Muscle of leg (tissue), 11 donors: Measurements from ENCODE around the gene GBA3. TPM values are rescaled to one million over a fixed set of nuclear protein-coding genes. Genes with fewer than 3 reads are reported as not detected.

ENCODE experiments used
- DNase-seq: peaks from one replicate; pipeline ENCODE4 v3.0.0; 2013
- H3K27ac ChIP-seq: one replicate; pipeline ENCODE4 v1.5.1; 2013; ENCODE audit warnings: mild to moderate bottlenecking, low read length, control low read depth
- H3K27me3 ChIP-seq: one replicate; pipeline ENCODE4 v1.6.1; 2013; ENCODE audit warnings: low read length; ENCODE audit not compliant: control insufficient read depth, insufficient read depth
- H3K36me3 ChIP-seq: one replicate; pipeline ENCODE4 v1.6.1; 2013; ENCODE audit warnings: low read length; ENCODE audit not compliant: control insufficient read depth, insufficient read depth
- H3K4me1 ChIP-seq: one replicate; pipeline ENCODE4 v1.6.1; 2013; ENCODE audit warnings: low read length; ENCODE audit not compliant: control insufficient read depth, insufficient read depth
- H3K4me3 ChIP-seq: one replicate; pipeline ENCODE4 v1.5.1; 2013; ENCODE audit warnings: low read length, control low read depth
- H3K9me3 ChIP-seq: replicated peaks from 2 replicates; pipeline ENCODE4 v1.6.1; 2013; ENCODE audit warnings: low read depth, low read length; ENCODE audit not compliant: control insufficient read depth
- WGBS: methylation state at CpG from one replicate; pipeline ENCODE4 v1.1.5; 2013; ENCODE audit warnings: missing lambda C conversion rate; ENCODE audit not compliant: insufficient coverage; 5-methylcytosine and 5-hydroxymethylcytosine counted together
- polyA plus RNA-seq, 8 donors: library from polyadenylated mRNA; unstranded; fragments of 120-200 nt; gene quantifications; one replicate each; pipeline versions ENCODE4 v1.2.1 to v1.2.3, GENCODE V29; 2013; ENCODE audit warnings: inconsistent platforms in 1 of 8, low replicate concordance in 1 of 8; ENCODE audit not compliant: insufficient read length in 8 of 8, insufficient read depth in 1 of 8
- total RNA-seq: library from RNA; stranded (reverse); fragments of 120-200 nt; gene quantifications from one replicate; pipeline ENCODE4 v1.2.4, GENCODE V29; 2013

Gene GBA3
- total and polyA plus RNA-seq, 9 donors, result 0.07 to 4.8 (median 0.27) TPM

- no peaks in the 10 kb centered on the region for H3K36me3 ChIP-seq
- no peaks in the 10 kb centered on the region for H3K9me3 ChIP-seq
- no peak overlapping the region for H3K4me3 ChIP-seq
- H3K27ac ChIP-seq, result no peak overlapping the region
- H3K27me3 ChIP-seq, result no peaks in the 10 kb centered on the region
- no peaks in the 10 kb centered on the region for H3K4me1 ChIP-seq
- WGBS, result no CpG with 5 or more reads among the region's 2 CpGs
- DNase-seq, result no peak
Observed at GRCh38 chr4:22720091-22720490, 27.4 kb downstream of the GBA3 start.

DNA sequence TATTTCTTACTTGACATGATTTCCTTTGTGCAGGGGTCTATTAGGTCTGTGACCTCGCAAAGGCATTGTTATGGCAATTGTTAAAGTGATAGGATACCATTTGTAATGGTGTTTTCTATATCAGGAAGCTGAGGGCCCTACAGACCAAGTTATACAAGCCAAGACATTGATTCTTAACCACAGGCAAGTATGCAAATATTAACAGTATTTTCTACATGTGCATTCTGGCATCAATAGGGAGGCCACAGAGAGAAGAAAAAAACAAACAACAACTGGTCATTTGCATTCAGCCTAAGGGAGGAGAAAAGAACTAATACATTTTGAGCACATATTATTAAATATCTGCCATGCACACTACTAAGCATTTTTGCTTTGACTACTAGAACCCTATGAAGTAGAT is 28.5 kb downstream of the GBA3 start:
- H3K27ac ChIP-seq, result no peak overlapping the region
- no peak for DNase-seq
- no peak overlapping the region for H3K4me3 ChIP-seq
- H3K27me3 ChIP-seq, result no peaks in the 10 kb centered on the region
- no peaks in the 10 kb centered on the region for H3K4me1 ChIP-seq
- no CpG with 5 or more reads among the region's 1 CpG for WGBS
- no peaks in the 10 kb centered on the region for H3K9me3 ChIP-seq
- no peaks in the 10 kb centered on the region for H3K36me3 ChIP-seq

GRCh38 chr4:22730021-22730420 is 37.3 kb downstream of the GBA3 start:
- no CpG with 5 or more reads among the region's 3 CpGs for WGBS
- no peaks in the 10 kb centered on the region for H3K27me3 ChIP-seq
- DNase-seq, result no peak

GRCh38 chr4:22733816-22734215 is 41.1 kb downstream of the GBA3 start:
- H3K4me1 ChIP-seq, result no peaks in the 10 kb centered on the region
- no peaks in the 10 kb centered on the region for H3K36me3 ChIP-seq
- no peaks in the 10 kb centered on the region for H3K9me3 ChIP-seq
- no peak overlapping the region for H3K4me3 ChIP-seq
- no CpG with 5 or more reads among the region's 3 CpGs for WGBS
- H3K27me3 ChIP-seq, result no peaks in the 10 kb centered on the region
- H3K27ac ChIP-seq, result no peak overlapping the region
- DNase-seq, result no peak

More at GRCh38 chr4:22730021-22730420, 37.3 kb downstream of the GBA3 start:
- H3K4me3 ChIP-seq, result no peak overlapping the region
- no peak overlapping the region for H3K27ac ChIP-seq
- H3K9me3 ChIP-seq, result no peaks in the 10 kb centered on the region
- no peaks in the 10 kb centered on the region for H3K36me3 ChIP-seq
- no peaks in the 10 kb centered on the region for H3K4me1 ChIP-seq

DNA sequence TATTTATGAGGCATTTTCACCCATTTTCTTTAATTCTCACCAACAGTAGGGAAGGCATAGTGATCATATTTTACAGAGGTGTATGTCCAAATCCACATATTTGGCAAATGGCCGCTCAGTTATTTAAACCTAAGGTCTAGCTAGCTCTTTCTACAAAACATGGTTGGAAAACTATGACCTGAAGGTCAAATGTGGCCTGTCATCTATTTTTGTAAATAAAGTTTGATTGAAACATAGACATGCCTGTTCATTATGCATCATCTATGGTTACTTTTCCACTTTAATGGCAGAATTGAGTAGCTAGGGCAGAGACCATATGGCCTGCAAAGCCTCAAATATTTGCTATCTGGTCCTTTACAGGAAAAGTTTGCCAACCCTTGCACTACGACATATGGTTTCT is 44.2 kb downstream of the GBA3 start:
- Histone ChIP-seq H3K4me3 (no peak overlapping the region), H3K27me3 (no peaks in the 10 kb centered on the region), H3K36me3 (no peaks in the 10 kb centered on the region), H3K4me1 (no peaks in the 10 kb centered on the region), H3K9me3 (no peaks in the 10 kb centered on the region), H3K27ac (no peak overlapping the region)
- no peak for DNase-seq
- no CpG with 5 or more reads among the region's 2 CpGs for WGBS

GRCh38 chr4:22739968-22740367 is 47.2 kb downstream of the GBA3 start:
- H3K4me3 ChIP-seq, result no peak overlapping the region
- no peaks in the 10 kb centered on the region for H3K4me1 ChIP-seq
- peak; percentile 87 for DNase-seq
- H3K36me3 ChIP-seq, result no peaks in the 10 kb centered on the region
- H3K27ac ChIP-seq, result no peak overlapping the region
- no peaks in the 10 kb centered on the region for H3K27me3 ChIP-seq
- H3K9me3 ChIP-seq, result no peaks in the 10 kb centered on the region
- WGBS, result 29% methylated on average over 3 of the region's 3 CpGs

DNA sequence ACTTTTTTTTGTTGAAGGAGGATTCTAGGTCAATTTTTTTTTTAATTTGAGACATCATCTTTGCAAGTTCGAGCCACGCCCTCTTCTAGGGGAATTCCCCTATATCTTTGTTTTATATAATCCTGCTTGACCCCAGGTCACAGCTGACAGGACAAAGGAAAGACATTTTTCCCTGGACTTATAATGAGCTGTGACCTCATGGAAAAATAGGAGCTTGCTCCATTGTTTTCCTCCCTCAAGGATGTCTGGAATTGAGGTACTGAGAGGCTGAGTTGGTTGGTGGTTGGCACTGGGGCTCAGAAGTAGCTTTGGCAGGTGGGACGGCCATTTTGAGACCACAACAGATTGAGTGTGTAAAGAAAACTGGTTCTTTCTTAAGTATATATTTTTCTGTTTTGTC is 49.0 kb downstream of the GBA3 start:
- no peaks in the 10 kb centered on the region for H3K36me3 ChIP-seq
- H3K4me3 ChIP-seq, result no peak overlapping the region
- no peak overlapping the region for H3K27ac ChIP-seq
- H3K4me1 ChIP-seq, result no peaks in the 10 kb centered on the region
- H3K27me3 ChIP-seq, result no peaks in the 10 kb centered on the region
- no peaks in the 10 kb centered on the region for H3K9me3 ChIP-seq
- no peak for DNase-seq
- WGBS, result no CpG with 5 or more reads among the region's 3 CpGs

GRCh38 chr4:22743290-22743689 is 50.6 kb downstream of the GBA3 start:
- Histone ChIP-seq H3K27ac (no peak overlapping the region), H3K27me3 (no peaks in the 10 kb centered on the region), H3K4me1 (no peaks in the 10 kb centered on the region), H3K9me3 (no peaks in the 10 kb centered on the region), H3K4me3 (no peak overlapping the region), H3K36me3 (no peaks in the 10 kb centered on the region)
- no peak for DNase-seq
- no CpG with 5 or more reads among the region's 3 CpGs for WGBS

DNA sequence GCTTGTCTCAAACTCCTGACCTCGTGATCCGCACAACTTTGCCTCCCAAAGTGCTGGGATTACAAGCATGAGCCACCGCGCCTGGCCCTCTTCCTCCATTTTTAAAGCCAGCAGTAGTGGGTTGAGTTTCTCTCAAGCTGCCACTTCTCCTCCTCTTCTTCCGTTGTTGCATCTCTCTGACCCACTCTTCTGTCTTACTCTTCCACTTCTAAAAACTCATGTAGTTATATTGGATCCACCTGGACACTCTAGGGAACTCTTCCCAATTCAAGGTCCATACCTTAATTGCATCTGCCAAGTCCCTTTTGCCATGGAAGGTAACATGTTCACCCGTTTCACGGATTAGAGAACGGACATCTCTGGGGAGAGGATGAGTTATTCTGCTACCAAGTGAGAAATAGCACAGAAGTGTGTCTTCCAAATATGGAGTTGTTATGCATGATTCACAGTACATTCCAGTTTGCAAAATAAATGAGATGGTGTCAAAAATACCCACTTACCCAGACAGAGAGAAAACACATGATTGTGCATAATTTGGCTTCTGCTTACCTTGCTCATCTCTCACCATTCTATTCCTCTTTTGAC is 51.8 kb downstream of the GBA3 start:
- Histone ChIP-seq H3K27me3 (no peaks in the 10 kb centered on the region), H3K9me3 (no peaks in the 10 kb centered on the region), H3K4me3 (no peak overlapping the region), H3K27ac (no peak overlapping the region), H3K36me3 (no peaks in the 10 kb centered on the region), H3K4me1 (no peaks in the 10 kb centered on the region)
- WGBS, result 100% methylated on average over 4 of the region's 8 CpGs
- DNase-seq, result no peak

- DNase-seq, result peak; percentile 54
- Histone ChIP-seq H3K27ac (no peak overlapping the region), H3K4me1 (no peaks in the 10 kb centered on the region), H3K9me3 (no peaks in the 10 kb centered on the region), H3K36me3 (no peaks in the 10 kb centered on the region), H3K4me3 (no peak overlapping the region), H3K27me3 (no peaks in the 10 kb centered on the region)
- WGBS, result no CpG with 5 or more reads among the region's 1 CpG
Observed at GRCh38 chr4:22745234-22745633, 52.5 kb downstream of the GBA3 start.

DNA sequence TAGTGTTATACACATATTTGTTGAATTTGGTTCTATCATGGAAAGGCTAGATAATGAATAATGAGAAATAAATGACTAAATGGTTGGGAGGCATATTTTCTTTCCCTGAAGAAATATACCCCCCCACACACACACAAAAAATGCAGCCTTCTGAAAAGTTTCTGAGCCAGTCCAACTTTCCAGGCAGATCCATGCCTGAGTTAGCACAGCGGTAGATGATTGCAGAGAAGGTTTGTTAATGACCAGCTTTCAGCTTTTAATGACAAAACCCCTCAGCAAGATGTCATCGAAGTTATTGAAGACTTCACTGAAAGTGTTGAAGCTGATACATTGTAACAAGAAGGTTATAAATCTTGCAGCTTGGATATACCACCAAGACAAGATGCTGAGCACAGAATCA is 61.4 kb downstream of the GBA3 start:
- Histone ChIP-seq H3K4me3 (no peak overlapping the region), H3K27me3 (no peaks in the 10 kb centered on the region)
- WGBS, result no CpG with 5 or more reads among the region's 2 CpGs

More for the DNA sequence above, 61.4 kb downstream of the GBA3 start:
- Histone ChIP-seq H3K4me1 (no peaks in the 10 kb centered on the region), H3K27ac (no peak overlapping the region), H3K36me3 (no peaks in the 10 kb centered on the region), H3K9me3 (no peaks in the 10 kb centered on the region)
- no peak for DNase-seq
